A549 (cell line): Measurements from ENCODE around the gene NR4A1. TPM values are rescaled to one million over a fixed set of nuclear protein-coding genes. Genes with fewer than 3 reads are reported as not detected.
A peak's percentile ranks its signal among the peaks of the same experiment; 100 is the strongest.

ENCODE experiments used
- ATAC-seq, 2 experiments: fragments of 200-7000 bp in 1 of 2; fragments of >200 bp in 1 of 2; cut with Nextera tagmentation in 1 of 2; cut with Tn5 transposase in 1 of 2; 3 replicates each; pipeline versions ENCODE4 v1.8.0 to v1.9.1; 2018 to 2020; ENCODE audit warnings: mild to moderate bottlenecking in 1 of 2, moderate library complexity in 1 of 2
- CTCF ChIA-PET: fragments of 300-600 bp; sonication (Branson Sonifier 250); formaldehyde crosslinking; extraction: SDS; loops from one replicate; lab custom pipeline; 2021; ENCODE audit warnings: antibody characterized with exemption, inconsistent platforms; lab: Yijun Ruan, JAX
- POLR2A ChIA-PET: fragments of 350-600 bp; formaldehyde crosslinking; extraction: SDS; loops from one replicate; lab custom pipeline; 2021; ENCODE audit warnings: antibody characterized with exemption, inconsistent platforms; lab: Yijun Ruan, JAX
- DNase-seq, 2 experiments: peaks; one replicate each; pipeline versions ENCODE4 v3.0.0 to v3.0.0-alpha.2; 2011 to 2016; ENCODE audit warnings: low read depth in 1 of 2, low spot score in 1 of 2
- FAIRE-seq: peaks from 2 replicates; lab custom pipeline; 2011; peaks lifted over from hg19 to GRCh38; lab: Jason Lieb, UNC
- H3K27ac ChIP-seq, 2 experiments: fragments of >200 bp; sonication (Bioruptor Twin); formaldehyde crosslinking; 3 replicates each; pipeline ENCODE4 v1.5.1; 2016 to 2017
- H3K4me1 ChIP-seq: fragments of >200 bp; sonication (Bioruptor Twin); formaldehyde crosslinking; 3 replicates; pipeline ENCODE4 v1.6.1; 2016
- H3K4me2 ChIP-seq: fragments of >200 bp; sonication (Bioruptor Twin); formaldehyde crosslinking; 3 replicates; pipeline ENCODE4 v1.6.1; 2016
- H3K4me3 ChIP-seq: fragments of >200 bp; sonication (Bioruptor Twin); formaldehyde crosslinking; 3 replicates; pipeline ENCODE4 v1.5.1; 2016
- H3K9me3 ChIP-seq: fragments of >200 bp; sonication (Bioruptor Twin); formaldehyde crosslinking; 3 replicates; pipeline ENCODE4 v1.6.1; 2016
- BHLHE40 ChIP-seq: IDR thresholded peaks from 2 replicates; pipeline ENCODE4 v1.6.1; 2012; ENCODE audit warnings: low read depth, low read length, inconsistent platforms
- CHD4 ChIP-seq: fragments of 200-600 bp; sonication (generic); IDR thresholded peaks from 2 replicates; pipeline ENCODE4 v1.6.1; 2016; ENCODE audit warnings: antibody characterized with exemption, mild to moderate bottlenecking, borderline replicate concordance
- EHMT2 ChIP-seq: fragments of 200-600 bp; sonication (generic); IDR thresholded peaks from 2 replicates; pipeline ENCODE4 v1.6.1; 2016; ENCODE audit warnings: antibody characterized with exemption, low read depth, mild to moderate bottlenecking, moderate library complexity
- ESRRA ChIP-seq: fragments of 150-350 bp; IDR thresholded peaks from 2 replicates; pipeline ENCODE4 v1.6.1; 2014; ENCODE audit warnings: mild to moderate bottlenecking, low read length, borderline replicate concordance
- FOSL2 ChIP-seq, 2 experiments: fragments of 450-650 bp in 1 of 2; fragments of >200 bp in 1 of 2; sonication (Bioruptor Twin) in 1 of 2; formaldehyde crosslinking; IDR thresholded peaks; 2 replicates each; pipeline versions ENCODE4 v1.5.0 to v1.6.1; 2016 to 2020; ENCODE audit warnings: mild to moderate bottlenecking in 1 of 2, moderate library complexity in 1 of 2
- GATA3 ChIP-seq: IDR thresholded peaks from 2 replicates; pipeline ENCODE4 v1.6.1; 2012; ENCODE audit warnings: borderline replicate concordance
- HEYL ChIP-seq: fragments of 250-450 bp; sonication (Bioruptor Pico); IDR thresholded peaks from 2 replicates; pipeline ENCODE4 v1.8.0; 2021; ENCODE audit warnings: mild to moderate bottlenecking, moderate library complexity
- HOXB5 ChIP-seq: fragments of 250-450 bp; sonication (Bioruptor Pico); IDR thresholded peaks from 2 replicates; pipeline ENCODE4 v1.5.0; 2020; ENCODE audit warnings: mild to moderate bottlenecking, moderate library complexity
- JUNB ChIP-seq: fragments of >200 bp; sonication (Bioruptor Twin); formaldehyde crosslinking; IDR thresholded peaks from 2 replicates; pipeline ENCODE4 v1.6.1; 2016
- MAZ ChIP-seq: fragments of 150-350 bp; IDR thresholded peaks from 2 replicates; pipeline ENCODE4 v1.6.1; 2014; ENCODE audit warnings: antibody characterized with exemption, low read depth, low read length, borderline replicate concordance
- PHF8 ChIP-seq: fragments of 200-600 bp; sonication (generic); IDR thresholded peaks from 2 replicates; pipeline ENCODE4 v1.6.1; 2016; ENCODE audit warnings: low read depth, mild to moderate bottlenecking, antibody characterized with exemption, moderate library complexity, borderline replicate concordance
- POLR2A ChIP-seq: IDR thresholded peaks from 2 replicates; pipeline ENCODE4 v1.6.1; 2012; ENCODE audit warnings: mild to moderate bottlenecking, low read length
- TFCP2L1 ChIP-seq: fragments of 250-450 bp; sonication (Bioruptor Pico); IDR thresholded peaks from 2 replicates; pipeline ENCODE4 v1.5.0; 2021; ENCODE audit warnings: mild to moderate bottlenecking
- TP53 ChIP-seq: fragments of 250-450 bp; sonication (Bioruptor Pico); IDR thresholded peaks from 2 replicates; pipeline ENCODE4 v1.5.0; 2021; ENCODE audit warnings: mild to moderate bottlenecking, moderate library complexity
- ZSCAN20 ChIP-seq: fragments of 250-450 bp; sonication (Bioruptor Pico); IDR thresholded peaks from 2 replicates; pipeline ENCODE4 v1.8.0; 2022; ENCODE audit warnings: mild to moderate bottlenecking, moderate library complexity
- WGBS: methylation state at CpG from one replicate; pipeline ENCODE4 v1.1.6; 2017; ENCODE audit errors: missing lambda C conversion rate; 5-methylcytosine and 5-hydroxymethylcytosine counted together
- polyA plus RNA-seq, 4 experiments: library from polyadenylated mRNA; depleted of rRNA in 3 of 4; stranded (reverse); fragments of >200 nt; fragmentation: RNase III in 1 of 4; extraction: RNeasy Plus Mini Kit Qiagen cat#74134 plus additional on column Dnase treatment in 1 of 4; gene quantifications; 2 replicates in 3 of 4; 3 replicates in 1 of 4; pipeline ENCODE4 v1.2.3, GENCODE V29; 2011 to 2017
- TF ChIP-seq, protein P1 (sequence below): fragments of 200-600 bp; sonication (generic); IDR thresholded peaks from 2 replicates; pipeline ENCODE4 v1.6.1; 2016; ENCODE audit warnings: antibody characterized with exemption, mild to moderate bottlenecking, moderate library complexity
- TF ChIP-seq, protein P2 (sequence below): fragments of >200 bp; sonication (Bioruptor Twin); formaldehyde crosslinking; IDR thresholded peaks from 3 replicates; pipeline ENCODE4 v1.6.1; 2016
- TF ChIP-seq, protein P3 (sequence below): IDR thresholded peaks from 2 replicates; pipeline ENCODE4 v1.6.1; 2012; ENCODE audit warnings: low read depth, borderline replicate concordance

The NR4A1 gene
- polyA plus RNA-seq, 2 of the 4 experiments (the other 2 are of a cell fraction), result 39.6 to 89.6 TPM

DNA sequence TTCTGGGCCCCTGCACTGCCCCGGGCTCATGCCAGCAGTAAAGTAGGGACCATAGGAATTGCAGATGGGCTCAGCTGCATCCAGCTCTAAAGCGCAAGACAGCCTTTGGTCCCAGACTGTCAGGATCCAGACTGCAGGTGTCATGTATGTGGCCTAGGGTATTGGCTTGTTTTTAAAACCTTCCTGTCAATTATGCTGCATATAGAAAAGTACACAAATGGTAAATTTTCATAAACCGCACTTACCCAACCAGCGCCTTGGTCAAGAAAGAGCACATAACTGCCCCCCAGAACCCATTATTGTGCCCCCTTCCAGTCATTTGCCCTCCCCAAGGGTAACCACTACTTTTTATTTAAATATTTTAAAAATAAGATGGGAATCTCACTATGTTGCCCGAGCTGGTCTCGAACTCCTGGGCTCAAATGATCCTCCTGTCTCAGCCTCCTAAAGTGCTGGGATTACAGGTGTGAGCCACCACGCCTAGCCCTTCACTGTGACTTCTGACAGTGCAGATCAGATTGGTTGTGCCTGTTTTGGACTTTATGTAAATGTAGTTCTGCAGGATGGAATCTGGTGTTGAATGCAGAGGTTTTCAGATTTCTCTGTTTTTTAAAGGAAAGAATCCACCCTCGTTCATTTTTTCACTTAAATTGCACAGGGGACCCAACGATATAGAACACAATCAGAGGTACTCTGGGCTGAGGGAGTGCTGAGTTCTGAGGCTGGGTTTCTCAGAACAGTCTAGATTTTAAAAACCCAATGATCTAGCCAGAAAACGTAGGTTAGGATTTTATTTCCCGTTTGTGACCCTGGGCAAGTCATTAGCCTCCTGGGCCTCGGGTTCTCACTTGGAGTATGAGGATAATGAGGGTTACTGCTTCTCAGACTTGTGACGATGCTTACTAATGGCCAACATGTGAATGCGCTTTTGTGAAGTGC, 6.7 kb downstream of the NR4A1 start (continued):
- TF ChIP-seq, protein P1, sequence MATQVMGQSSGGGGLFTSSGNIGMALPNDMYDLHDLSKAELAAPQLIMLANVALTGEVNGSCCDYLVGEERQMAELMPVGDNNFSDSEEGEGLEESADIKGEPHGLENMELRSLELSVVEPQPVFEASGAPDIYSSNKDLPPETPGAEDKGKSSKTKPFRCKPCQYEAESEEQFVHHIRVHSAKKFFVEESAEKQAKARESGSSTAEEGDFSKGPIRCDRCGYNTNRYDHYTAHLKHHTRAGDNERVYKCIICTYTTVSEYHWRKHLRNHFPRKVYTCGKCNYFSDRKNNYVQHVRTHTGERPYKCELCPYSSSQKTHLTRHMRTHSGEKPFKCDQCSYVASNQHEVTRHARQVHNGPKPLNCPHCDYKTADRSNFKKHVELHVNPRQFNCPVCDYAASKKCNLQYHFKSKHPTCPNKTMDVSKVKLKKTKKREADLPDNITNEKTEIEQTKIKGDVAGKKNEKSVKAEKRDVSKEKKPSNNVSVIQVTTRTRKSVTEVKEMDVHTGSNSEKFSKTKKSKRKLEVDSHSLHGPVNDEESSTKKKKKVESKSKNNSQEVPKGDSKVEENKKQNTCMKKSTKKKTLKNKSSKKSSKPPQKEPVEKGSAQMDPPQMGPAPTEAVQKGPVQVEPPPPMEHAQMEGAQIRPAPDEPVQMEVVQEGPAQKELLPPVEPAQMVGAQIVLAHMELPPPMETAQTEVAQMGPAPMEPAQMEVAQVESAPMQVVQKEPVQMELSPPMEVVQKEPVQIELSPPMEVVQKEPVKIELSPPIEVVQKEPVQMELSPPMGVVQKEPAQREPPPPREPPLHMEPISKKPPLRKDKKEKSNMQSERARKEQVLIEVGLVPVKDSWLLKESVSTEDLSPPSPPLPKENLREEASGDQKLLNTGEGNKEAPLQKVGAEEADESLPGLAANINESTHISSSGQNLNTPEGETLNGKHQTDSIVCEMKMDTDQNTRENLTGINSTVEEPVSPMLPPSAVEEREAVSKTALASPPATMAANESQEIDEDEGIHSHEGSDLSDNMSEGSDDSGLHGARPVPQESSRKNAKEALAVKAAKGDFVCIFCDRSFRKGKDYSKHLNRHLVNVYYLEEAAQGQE, result peak; percentile 53
- TF ChIP-seq PHF8, result no peak

DNA sequence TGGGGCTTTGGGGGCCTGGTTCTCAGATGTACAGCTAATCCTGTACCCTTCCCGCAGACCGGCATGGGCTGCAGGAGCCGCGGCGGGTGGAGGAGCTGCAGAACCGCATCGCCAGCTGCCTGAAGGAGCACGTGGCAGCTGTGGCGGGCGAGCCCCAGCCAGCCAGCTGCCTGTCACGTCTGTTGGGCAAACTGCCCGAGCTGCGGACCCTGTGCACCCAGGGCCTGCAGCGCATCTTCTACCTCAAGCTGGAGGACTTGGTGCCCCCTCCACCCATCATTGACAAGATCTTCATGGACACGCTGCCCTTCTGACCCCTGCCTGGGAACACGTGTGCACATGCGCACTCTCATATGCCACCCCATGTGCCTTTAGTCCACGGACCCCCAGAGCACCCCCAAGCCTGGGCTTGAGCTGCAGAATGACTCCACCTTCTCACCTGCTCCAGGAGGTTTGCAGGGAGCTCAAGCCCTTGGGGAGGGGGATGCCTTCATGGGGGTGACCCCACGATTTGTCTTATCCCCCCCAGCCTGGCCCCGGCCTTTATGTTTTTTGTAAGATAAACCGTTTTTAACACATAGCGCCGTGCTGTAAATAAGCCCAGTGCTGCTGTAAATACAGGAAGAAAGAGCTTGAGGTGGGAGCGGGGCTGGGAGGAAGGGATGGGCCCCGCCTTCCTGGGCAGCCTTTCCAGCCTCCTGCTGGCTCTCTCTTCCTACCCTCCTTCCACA, 7.6 kb downstream of the NR4A1 start:
- Histone ChIP-seq H3K4me2 (no peak overlapping the region), H3K4me1 (peaks cover 13% of the 10 kb centered on the region), H3K9me3 (no peaks in the 10 kb centered on the region), H3K4me3 (no peak overlapping the region), H3K27ac (no peak overlapping the region)
- 87% methylated on average over 25 of the region's 25 CpGs for WGBS
- FAIRE-seq (no peak), ATAC-seq (no peak), DNase-seq (peak in 1 of 2 experiments; percentile 74)
- CTCF ChIA-PET, result interaction anchor here (1.4 to 42.5 kb wide), 6 partner anchors 7 to 61 kb away, joined by 4 to 1730 read pairs (median 19); partner anchors contain the start of genes ATG101 and NR4A1
- POLR2A ChIA-PET, result interaction anchor here (2.4 to 2.8 kb wide), 2 partner anchors 8 to 11 kb away, joined by 9 to 10 read pairs; partner anchors contain the start of genes ATG101 and NR4A1
- no peak for TF ChIP-seq EHMT2
- TF ChIP-seq FOSL2 (IDR thresholded peaks at IDR 0.05), result no peak
- no peak for TF ChIP-seq FOSL2 (CRISPR knock-in tag; IDR thresholded peaks at IDR 0.05)
- no peak for TF ChIP-seq POLR2A
- peak; percentile 65; the same call in 1 of the 2 replicates for TF ChIP-seq TFCP2L1 (CRISPR knock-in tag)
- TF ChIP-seq GATA3, result no peak
- TF ChIP-seq ZSCAN20, result no peak
- TF ChIP-seq HOXB5 (CRISPR knock-in tag), result no peak
- TF ChIP-seq CHD4, result no peak
- TF ChIP-seq BHLHE40, result no peak
- TF ChIP-seq HEYL (CRISPR knock-in tag), result no peak
- peak; percentile 18; the same call in 1 of the 2 replicates for TF ChIP-seq MAZ
- TF ChIP-seq ESRRA, result no peak
- TF ChIP-seq TP53 (CRISPR knock-in tag), result 0 out of 2 replicates have a peak, but pooled peaks have one; percentile 19
- TF ChIP-seq, protein P2, sequence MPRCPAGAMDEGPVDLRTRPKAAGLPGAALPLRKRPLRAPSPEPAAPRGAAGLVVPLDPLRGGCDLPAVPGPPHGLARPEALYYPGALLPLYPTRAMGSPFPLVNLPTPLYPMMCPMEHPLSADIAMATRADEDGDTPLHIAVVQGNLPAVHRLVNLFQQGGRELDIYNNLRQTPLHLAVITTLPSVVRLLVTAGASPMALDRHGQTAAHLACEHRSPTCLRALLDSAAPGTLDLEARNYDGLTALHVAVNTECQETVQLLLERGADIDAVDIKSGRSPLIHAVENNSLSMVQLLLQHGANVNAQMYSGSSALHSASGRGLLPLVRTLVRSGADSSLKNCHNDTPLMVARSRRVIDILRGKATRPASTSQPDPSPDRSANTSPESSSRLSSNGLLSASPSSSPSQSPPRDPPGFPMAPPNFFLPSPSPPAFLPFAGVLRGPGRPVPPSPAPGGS, result no peak
- TF ChIP-seq, protein P3, sequence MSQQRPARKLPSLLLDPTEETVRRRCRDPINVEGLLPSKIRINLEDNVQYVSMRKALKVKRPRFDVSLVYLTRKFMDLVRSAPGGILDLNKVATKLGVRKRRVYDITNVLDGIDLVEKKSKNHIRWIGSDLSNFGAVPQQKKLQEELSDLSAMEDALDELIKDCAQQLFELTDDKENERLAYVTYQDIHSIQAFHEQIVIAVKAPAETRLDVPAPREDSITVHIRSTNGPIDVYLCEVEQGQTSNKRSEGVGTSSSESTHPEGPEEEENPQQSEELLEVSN, result no peak
- no peak for TF ChIP-seq JUNB
